ENCODE results near the gene SHISA3.

DNA sequence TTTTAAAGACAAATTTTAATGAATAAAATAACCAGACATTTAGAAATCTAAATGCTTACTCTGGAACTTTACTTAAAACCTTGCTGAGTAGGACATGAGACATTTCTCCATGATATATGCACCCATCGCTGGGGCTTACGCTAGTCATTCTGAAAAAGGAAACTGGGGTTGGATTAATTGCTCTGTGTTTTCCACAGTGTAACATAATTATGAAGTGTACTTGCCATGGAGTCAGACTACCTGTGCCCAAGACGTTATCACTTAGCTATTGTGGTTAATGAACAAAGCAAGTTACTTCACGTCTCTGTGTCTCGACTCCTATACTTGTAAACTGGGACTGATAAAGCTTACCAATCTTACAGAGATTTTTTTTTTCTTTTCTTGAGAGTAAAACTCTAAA lies 47.8 kb downstream of the SHISA3 start:
- TF ChIP-seq, protein P1, sequence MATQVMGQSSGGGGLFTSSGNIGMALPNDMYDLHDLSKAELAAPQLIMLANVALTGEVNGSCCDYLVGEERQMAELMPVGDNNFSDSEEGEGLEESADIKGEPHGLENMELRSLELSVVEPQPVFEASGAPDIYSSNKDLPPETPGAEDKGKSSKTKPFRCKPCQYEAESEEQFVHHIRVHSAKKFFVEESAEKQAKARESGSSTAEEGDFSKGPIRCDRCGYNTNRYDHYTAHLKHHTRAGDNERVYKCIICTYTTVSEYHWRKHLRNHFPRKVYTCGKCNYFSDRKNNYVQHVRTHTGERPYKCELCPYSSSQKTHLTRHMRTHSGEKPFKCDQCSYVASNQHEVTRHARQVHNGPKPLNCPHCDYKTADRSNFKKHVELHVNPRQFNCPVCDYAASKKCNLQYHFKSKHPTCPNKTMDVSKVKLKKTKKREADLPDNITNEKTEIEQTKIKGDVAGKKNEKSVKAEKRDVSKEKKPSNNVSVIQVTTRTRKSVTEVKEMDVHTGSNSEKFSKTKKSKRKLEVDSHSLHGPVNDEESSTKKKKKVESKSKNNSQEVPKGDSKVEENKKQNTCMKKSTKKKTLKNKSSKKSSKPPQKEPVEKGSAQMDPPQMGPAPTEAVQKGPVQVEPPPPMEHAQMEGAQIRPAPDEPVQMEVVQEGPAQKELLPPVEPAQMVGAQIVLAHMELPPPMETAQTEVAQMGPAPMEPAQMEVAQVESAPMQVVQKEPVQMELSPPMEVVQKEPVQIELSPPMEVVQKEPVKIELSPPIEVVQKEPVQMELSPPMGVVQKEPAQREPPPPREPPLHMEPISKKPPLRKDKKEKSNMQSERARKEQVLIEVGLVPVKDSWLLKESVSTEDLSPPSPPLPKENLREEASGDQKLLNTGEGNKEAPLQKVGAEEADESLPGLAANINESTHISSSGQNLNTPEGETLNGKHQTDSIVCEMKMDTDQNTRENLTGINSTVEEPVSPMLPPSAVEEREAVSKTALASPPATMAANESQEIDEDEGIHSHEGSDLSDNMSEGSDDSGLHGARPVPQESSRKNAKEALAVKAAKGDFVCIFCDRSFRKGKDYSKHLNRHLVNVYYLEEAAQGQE (IDR thresholded peaks at IDR 0.05; ENCODE audit: insufficient read depth in 1 of 2, low read depth in 2 of 2, low read length in 1 of 2) = no peak
- TF ChIP-seq, protein P2, sequence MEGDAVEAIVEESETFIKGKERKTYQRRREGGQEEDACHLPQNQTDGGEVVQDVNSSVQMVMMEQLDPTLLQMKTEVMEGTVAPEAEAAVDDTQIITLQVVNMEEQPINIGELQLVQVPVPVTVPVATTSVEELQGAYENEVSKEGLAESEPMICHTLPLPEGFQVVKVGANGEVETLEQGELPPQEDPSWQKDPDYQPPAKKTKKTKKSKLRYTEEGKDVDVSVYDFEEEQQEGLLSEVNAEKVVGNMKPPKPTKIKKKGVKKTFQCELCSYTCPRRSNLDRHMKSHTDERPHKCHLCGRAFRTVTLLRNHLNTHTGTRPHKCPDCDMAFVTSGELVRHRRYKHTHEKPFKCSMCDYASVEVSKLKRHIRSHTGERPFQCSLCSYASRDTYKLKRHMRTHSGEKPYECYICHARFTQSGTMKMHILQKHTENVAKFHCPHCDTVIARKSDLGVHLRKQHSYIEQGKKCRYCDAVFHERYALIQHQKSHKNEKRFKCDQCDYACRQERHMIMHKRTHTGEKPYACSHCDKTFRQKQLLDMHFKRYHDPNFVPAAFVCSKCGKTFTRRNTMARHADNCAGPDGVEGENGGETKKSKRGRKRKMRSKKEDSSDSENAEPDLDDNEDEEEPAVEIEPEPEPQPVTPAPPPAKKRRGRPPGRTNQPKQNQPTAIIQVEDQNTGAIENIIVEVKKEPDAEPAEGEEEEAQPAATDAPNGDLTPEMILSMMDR (IDR thresholded peaks at IDR 0.05) = no peak
- TF ChIP-seq POLR2AphosphoS5 (IDR thresholded peaks at IDR 0.05; ENCODE audit: low read depth, low read length) = no peak
- no peak for TF ChIP-seq TCF7L2 (IDR thresholded peaks at IDR 0.05; ENCODE audit: low read depth, low read length)
- TF ChIP-seq SIN3A (IDR thresholded peaks at IDR 0.05; ENCODE audit: borderline replicate concordance, insufficient read depth, low read depth, low read length) = no peak
